RWPE1 (cell line): ENCODE data around the gene CRYBB1.
A peak's percentile ranks its signal among the peaks of the same experiment; 100 is the strongest.

Experiments used
- CTCF ChIA-PET: fragments of 350-600 bp; sonication (Branson Sonifier 250); formaldehyde crosslinking; extraction: SDS; loops from one replicate; lab custom pipeline; 2021; lab: Yijun Ruan, JAX
- POLR2A ChIA-PET: fragments of 400-600 bp; formaldehyde crosslinking; extraction: SDS; loops from one replicate; lab custom pipeline; 2020; ENCODE audit warnings: antibody characterized with exemption; ENCODE audit not compliant: low non-redundant PET; lab: Yijun Ruan, JAX
- DNase-seq: peaks from one replicate; pipeline ENCODE4 v3.0.0; 2012; ENCODE audit warnings: low spot score
- H3K27ac ChIP-seq: fragments of 450-650 bp; 2 replicates; pipeline ENCODE4 v1.5.1; 2017
- CTCF ChIP-seq: fragments of 450-650 bp; conservative IDR thresholded peaks from 2 replicates; pipeline ENCODE4 v1.5.1; 2017; ENCODE audit warnings: low read depth, mild to moderate bottlenecking

The CRYBB1 gene

GRCh38 chr22:26554956-26555355, 62.9 kb downstream of the CRYBB1 start:
- DNase-seq = no peak
- CTCF ChIA-PET = no interaction called here
- POLR2A ChIA-PET = no interaction called here
- no peak for TF ChIP-seq CTCF
- peak overlapping the region; percentile 26 for H3K27ac ChIP-seq

- peak; percentile 56 for DNase-seq
- H3K27ac ChIP-seq = peak overlapping the region; percentile 72
- no peak for TF ChIP-seq CTCF
- ChIA-PET CTCF (no interaction called here), POLR2A (no interaction called here)
Observed at GRCh38 chr22:26553056-26553752, 64.6 kb downstream of the CRYBB1 start.

GRCh38 chr22:26552466-26552865, 65.4 kb downstream of the CRYBB1 start:
- ChIA-PET POLR2A (no interaction called here), CTCF (no interaction called here)
- no peak for TF ChIP-seq CTCF
- no peak for DNase-seq
- peak overlapping the region; percentile 72 for H3K27ac ChIP-seq

GRCh38 chr22:26551568-26551967, 66.3 kb downstream of the CRYBB1 start:
- CTCF ChIA-PET = no interaction called here
- H3K27ac ChIP-seq = no peak overlapping the region
- POLR2A ChIA-PET = no interaction called here
- DNase-seq = no peak
- TF ChIP-seq CTCF = no peak

GRCh38 chr22:26550498-26551033, 67.3 kb downstream of the CRYBB1 start:
- peak overlapping the region; percentile 49 for H3K27ac ChIP-seq
- TF ChIP-seq CTCF = no peak
- ChIA-PET CTCF (interaction anchor here (0.5 kb wide), 1 partner anchor 73 kb away, joined by 6 read pairs; no protein-coding TSS in a partner anchor), POLR2A (no interaction called here)
- DNase-seq = no peak

- POLR2A ChIA-PET = no interaction called here
- H3K27ac ChIP-seq = peak overlapping the region; percentile 86
- DNase-seq = no peak
- CTCF ChIA-PET = no interaction called here
- TF ChIP-seq CTCF = no peak
Observed at GRCh38 chr22:26549902-26550497, 67.8 kb downstream of the CRYBB1 start.
